ENCODE measurements around the gene SARDH. TPM values are rescaled to one million over a fixed set of nuclear protein-coding genes. Genes with fewer than 3 reads are reported as not detected.

Gene SARDH
- total RNA-seq, 2 experiments from 2014 or later, result 0.50 to 0.88 TPM

GRCh38 chr9:133741716-133742115 lies 3.6 kb upstream of the SARDH start:
- Mint-ChIP-seq H3K36me3 (ENCODE audit: low read depth) (no peaks in the 10 kb centered on the region), H3K27me3 (peaks cover 9% of the 10 kb centered on the region), H3K27ac (no peak overlapping the region), H3K4me1 (peaks cover 2% of the 10 kb centered on the region), H3K4me3 (no peak overlapping the region), H3K9me3 (no peaks in the 10 kb centered on the region)
- ChIA-PET POLR2A (no interaction called here), CTCF (interaction anchor here (1.2 to 2.2 kb wide), 3 partner anchors 9 to 83 kb away, joined by 3 to 12 read pairs (median 4); no protein-coding TSS in a partner anchor)
- DNase-seq, result no peak

GRCh38 chr9:133740911-133741310 lies 2.8 kb upstream of the SARDH start:
- ChIA-PET CTCF (interaction anchor here (0.7 to 1.2 kb wide), 3 partner anchors 9 to 78 kb away, joined by 3 to 4 read pairs (median 3); no protein-coding TSS in a partner anchor), POLR2A (no interaction called here)
- H3K9me3 Mint-ChIP-seq, result no peaks in the 10 kb centered on the region
- no peak for DNase-seq
- H3K4me1 Mint-ChIP-seq, result peaks cover 2% of the 10 kb centered on the region
- H3K27me3 Mint-ChIP-seq, result peaks cover 7% of the 10 kb centered on the region
- H3K36me3 Mint-ChIP-seq (ENCODE audit: low read depth), result no peaks in the 10 kb centered on the region
- no peak overlapping the region for H3K27ac Mint-ChIP-seq
- no peak overlapping the region for H3K4me3 Mint-ChIP-seq

GRCh38 chr9:133739408-133740280 lies 1.5 kb upstream of the SARDH start:
- H3K27ac Mint-ChIP-seq, result no peak overlapping the region
- DNase-seq, result no peak
- H3K4me1 Mint-ChIP-seq, result peaks cover 2% of the 10 kb centered on the region
- POLR2A ChIA-PET, result no interaction called here
- no peaks in the 10 kb centered on the region for H3K36me3 Mint-ChIP-seq (ENCODE audit: low read depth)
- H3K27me3 Mint-ChIP-seq, result peaks cover 3% of the 10 kb centered on the region
- H3K4me3 Mint-ChIP-seq, result no peak overlapping the region
- no peaks in the 10 kb centered on the region for H3K9me3 Mint-ChIP-seq
- CTCF ChIA-PET, result no interaction called here

- no peaks in the 10 kb centered on the region for H3K9me3 Mint-ChIP-seq
- no peak overlapping the region for H3K4me3 Mint-ChIP-seq
- no peaks in the 10 kb centered on the region for H3K36me3 Mint-ChIP-seq (ENCODE audit: low read depth)
- H3K27ac Mint-ChIP-seq, result no peak overlapping the region
- no peak for DNase-seq
- CTCF ChIA-PET, result interaction anchor here (0.6 kb wide), 1 partner anchor 1992 kb away, joined by 3 read pairs; no protein-coding TSS in a partner anchor
- no peaks in the 10 kb centered on the region for H3K27me3 Mint-ChIP-seq
- peaks cover 2% of the 10 kb centered on the region for H3K4me1 Mint-ChIP-seq
- POLR2A ChIA-PET, result no interaction called here
Measured at GRCh38 chr9:133738640-133739225, 581 bp upstream of the SARDH start.

GRCh38 chr9:133737071-133737773 lies 930 bp downstream of the SARDH start:
- peaks cover 2% of the 10 kb centered on the region for H3K4me1 Mint-ChIP-seq
- no peak overlapping the region for H3K4me3 Mint-ChIP-seq
- no peaks in the 10 kb centered on the region for H3K36me3 Mint-ChIP-seq (ENCODE audit: low read depth)
- POLR2A ChIA-PET, result no interaction called here
- no peaks in the 10 kb centered on the region for H3K9me3 Mint-ChIP-seq
- no peak overlapping the region for H3K27ac Mint-ChIP-seq
- H3K27me3 Mint-ChIP-seq, result no peaks in the 10 kb centered on the region
- DNase-seq, result no peak
- CTCF ChIA-PET, result interaction anchor here (0.8 to 1.4 kb wide), 2 partner anchors 10 to 257 kb away, joined by 3 read pairs; no protein-coding TSS in a partner anchor

GRCh38 chr9:133735931-133736330 lies 2.2 kb downstream of the SARDH start:
- POLR2A ChIA-PET, result no interaction called here

DNA sequence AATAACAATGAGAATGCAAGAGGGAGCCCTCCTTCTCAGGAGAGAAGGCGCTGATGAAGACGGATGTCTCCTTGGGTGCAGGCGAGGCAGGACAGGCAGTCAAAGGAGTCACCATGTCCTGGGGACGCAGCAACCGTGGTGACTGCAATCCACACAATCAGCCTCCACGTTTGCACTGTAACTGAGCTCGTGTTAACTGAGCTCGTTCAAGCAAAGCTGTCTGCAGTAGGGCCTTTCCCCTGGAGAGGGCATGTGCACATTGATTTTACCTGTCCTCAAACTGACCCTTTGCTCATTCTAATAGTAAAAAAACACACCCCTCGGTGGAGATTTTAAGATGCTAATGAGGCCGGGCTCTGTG lies 2.8 kb downstream of the SARDH start:
- no peaks in the 10 kb centered on the region for H3K27me3 Mint-ChIP-seq
- no peaks in the 10 kb centered on the region for H3K36me3 Mint-ChIP-seq (ENCODE audit: low read depth)
- POLR2A ChIA-PET, result no interaction called here
- CTCF ChIA-PET, result no interaction called here
- DNase-seq, result no peak
- no peak overlapping the region for H3K27ac Mint-ChIP-seq
- no peak overlapping the region for H3K4me3 Mint-ChIP-seq
- H3K4me1 Mint-ChIP-seq, result peaks cover 2% of the 10 kb centered on the region
- no peaks in the 10 kb centered on the region for H3K9me3 Mint-ChIP-seq

More at GRCh38 chr9:133735931-133736330, 2.2 kb downstream of the SARDH start:
- H3K9me3 Mint-ChIP-seq, result no peaks in the 10 kb centered on the region
- H3K27me3 Mint-ChIP-seq, result no peaks in the 10 kb centered on the region
- H3K4me3 Mint-ChIP-seq, result no peak overlapping the region
- no peaks in the 10 kb centered on the region for H3K36me3 Mint-ChIP-seq (ENCODE audit: low read depth)
- no peak overlapping the region for H3K27ac Mint-ChIP-seq
- CTCF ChIA-PET, result interaction anchor here (1.4 kb wide), 1 partner anchor 259 kb away, joined by 3 read pairs; no protein-coding TSS in a partner anchor
- H3K4me1 Mint-ChIP-seq, result peaks cover 2% of the 10 kb centered on the region
- no peak for DNase-seq

DNA sequence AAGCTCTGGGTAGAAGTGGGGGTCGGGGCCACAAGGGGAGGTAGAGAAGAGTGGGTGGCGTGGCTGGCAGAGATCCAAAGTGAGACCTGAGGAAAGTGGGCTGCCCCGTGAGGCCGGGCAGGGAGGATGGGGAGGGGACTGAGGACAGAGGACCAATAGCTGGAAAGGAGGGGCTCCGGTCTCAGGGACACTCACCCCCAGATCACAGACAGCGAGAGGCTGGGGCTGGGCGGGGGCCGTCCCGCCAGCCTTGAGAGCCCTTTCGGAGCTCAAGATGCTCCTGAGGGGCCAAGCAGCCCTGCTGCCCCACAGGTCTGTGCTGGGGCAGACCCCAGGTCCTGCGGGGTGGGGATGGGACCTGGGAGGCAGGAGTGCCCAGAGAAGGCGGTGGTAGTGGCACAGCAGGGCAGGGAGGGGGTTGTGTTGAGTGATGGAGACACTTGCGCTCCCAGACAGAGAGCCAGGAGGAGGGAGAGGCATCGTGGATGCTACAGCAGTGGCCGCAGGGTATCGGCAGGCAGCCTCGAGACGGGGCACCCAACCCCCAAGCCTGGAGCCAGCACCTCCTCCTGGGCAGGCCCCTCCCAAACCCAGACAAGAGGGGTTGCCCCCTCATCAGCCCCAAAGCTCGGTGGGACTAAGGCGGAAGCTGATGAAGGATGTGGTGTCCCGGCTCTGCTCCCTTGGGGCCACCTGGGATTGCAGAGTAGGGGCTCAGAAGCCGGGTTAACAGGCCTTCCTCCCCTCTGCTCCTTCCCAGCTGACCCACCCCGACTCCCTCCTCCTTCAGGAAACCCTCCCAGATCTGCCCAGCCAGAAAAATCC lies 3.4 kb downstream of the SARDH start:
- Mint-ChIP-seq H3K4me3 (no peak overlapping the region), H3K27ac (no peak overlapping the region)
- CTCF ChIA-PET, result no interaction called here

DNA sequence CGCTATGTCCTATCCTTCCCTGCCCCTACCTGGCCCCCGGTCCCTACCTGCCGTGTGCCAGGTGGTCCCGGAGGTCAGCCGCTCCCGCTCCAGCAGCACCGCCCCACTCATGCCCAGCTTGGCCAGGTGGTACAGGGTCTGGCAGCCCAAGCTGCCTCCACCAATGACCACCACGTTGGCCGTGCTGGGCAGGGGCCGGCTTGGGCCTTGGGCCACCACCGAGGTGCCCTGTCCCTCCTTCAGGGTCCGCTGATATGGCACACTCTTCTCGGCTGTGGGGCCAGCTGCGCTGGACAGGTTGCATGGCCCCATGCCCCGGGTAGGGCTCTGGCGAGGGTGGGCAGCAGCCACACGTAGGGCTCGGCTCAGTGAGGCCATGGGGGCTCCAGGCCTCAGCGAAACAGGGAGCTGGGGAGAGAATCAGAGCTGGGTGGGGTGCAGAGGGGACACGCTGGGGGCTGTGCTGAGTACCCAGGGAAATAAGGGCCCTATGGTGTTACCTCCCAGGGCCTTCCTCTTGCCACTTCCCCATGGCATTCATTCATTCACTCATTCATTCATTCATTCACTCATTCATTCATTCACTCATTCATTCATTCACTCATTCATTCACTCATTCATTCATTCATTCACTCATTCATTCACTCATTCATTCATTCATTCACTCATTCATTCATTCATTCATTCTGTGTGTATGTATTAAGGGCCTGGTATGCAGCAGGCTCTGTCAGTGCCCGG lies 4.2 kb downstream of the SARDH start:
- ChIA-PET CTCF (no interaction called here), POLR2A (no interaction called here)
- Mint-ChIP-seq H3K4me3 (no peak overlapping the region), H3K4me1 (peaks cover 2% of the 10 kb centered on the region), H3K36me3 (ENCODE audit: low read depth) (no peaks in the 10 kb centered on the region), H3K27me3 (no peaks in the 10 kb centered on the region), H3K9me3 (no peaks in the 10 kb centered on the region), H3K27ac (no peak overlapping the region)
- no peak for DNase-seq

More for the DNA sequence above, 3.4 kb downstream of the SARDH start:
- DNase-seq, result no peak
- POLR2A ChIA-PET, result no interaction called here
- Mint-ChIP-seq H3K4me1 (peaks cover 2% of the 10 kb centered on the region), H3K27me3 (no peaks in the 10 kb centered on the region), H3K9me3 (no peaks in the 10 kb centered on the region), H3K36me3 (ENCODE audit: low read depth) (no peaks in the 10 kb centered on the region)

- ChIA-PET CTCF (no interaction called here), POLR2A (no interaction called here)
- Mint-ChIP-seq H3K27me3 (no peaks in the 10 kb centered on the region), H3K9me3 (no peaks in the 10 kb centered on the region), H3K27ac (no peak overlapping the region), H3K36me3 (ENCODE audit: low read depth) (no peaks in the 10 kb centered on the region), H3K4me3 (no peak overlapping the region), H3K4me1 (peaks cover under 1% of the 10 kb centered on the region)
- DNase-seq, result no peak
Measured at GRCh38 chr9:133733421-133733795, 4.7 kb downstream of the SARDH start.

GRCh38 chr9:133732639-133733408 lies 5.3 kb downstream of the SARDH start:
- ChIA-PET CTCF (interaction anchor here (0.8 kb wide), 1 partner anchor 10 kb away, joined by 5 read pairs; no protein-coding TSS in a partner anchor), POLR2A (no interaction called here)

More at GRCh38 chr9:133732639-133733408, 5.3 kb downstream of the SARDH start:
- Mint-ChIP-seq H3K36me3 (ENCODE audit: low read depth) (no peaks in the 10 kb centered on the region), H3K4me3 (no peak overlapping the region), H3K4me1 (no peaks in the 10 kb centered on the region), H3K9me3 (no peaks in the 10 kb centered on the region), H3K27ac (no peak overlapping the region), H3K27me3 (no peaks in the 10 kb centered on the region)
- no peak for DNase-seq
